ENCODE data around the gene ELAPOR2.
"Not testable (repeated sequence)": the region's sequence is repeated elsewhere in the genome, so short reads cannot be mapped to it uniquely, and the experiment has no call there.

The ELAPOR2 gene, protein sequence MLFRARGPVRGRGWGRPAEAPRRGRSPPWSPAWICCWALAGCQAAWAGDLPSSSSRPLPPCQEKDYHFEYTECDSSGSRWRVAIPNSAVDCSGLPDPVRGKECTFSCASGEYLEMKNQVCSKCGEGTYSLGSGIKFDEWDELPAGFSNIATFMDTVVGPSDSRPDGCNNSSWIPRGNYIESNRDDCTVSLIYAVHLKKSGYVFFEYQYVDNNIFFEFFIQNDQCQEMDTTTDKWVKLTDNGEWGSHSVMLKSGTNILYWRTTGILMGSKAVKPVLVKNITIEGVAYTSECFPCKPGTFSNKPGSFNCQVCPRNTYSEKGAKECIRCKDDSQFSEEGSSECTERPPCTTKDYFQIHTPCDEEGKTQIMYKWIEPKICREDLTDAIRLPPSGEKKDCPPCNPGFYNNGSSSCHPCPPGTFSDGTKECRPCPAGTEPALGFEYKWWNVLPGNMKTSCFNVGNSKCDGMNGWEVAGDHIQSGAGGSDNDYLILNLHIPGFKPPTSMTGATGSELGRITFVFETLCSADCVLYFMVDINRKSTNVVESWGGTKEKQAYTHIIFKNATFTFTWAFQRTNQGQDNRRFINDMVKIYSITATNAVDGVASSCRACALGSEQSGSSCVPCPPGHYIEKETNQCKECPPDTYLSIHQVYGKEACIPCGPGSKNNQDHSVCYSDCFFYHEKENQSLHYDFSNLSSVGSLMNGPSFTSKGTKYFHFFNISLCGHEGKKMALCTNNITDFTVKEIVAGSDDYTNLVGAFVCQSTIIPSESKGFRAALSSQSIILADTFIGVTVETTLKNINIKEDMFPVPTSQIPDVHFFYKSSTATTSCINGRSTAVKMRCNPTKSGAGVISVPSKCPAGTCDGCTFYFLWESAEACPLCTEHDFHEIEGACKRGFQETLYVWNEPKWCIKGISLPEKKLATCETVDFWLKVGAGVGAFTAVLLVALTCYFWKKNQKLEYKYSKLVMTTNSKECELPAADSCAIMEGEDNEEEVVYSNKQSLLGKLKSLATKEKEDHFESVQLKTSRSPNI

DNA sequence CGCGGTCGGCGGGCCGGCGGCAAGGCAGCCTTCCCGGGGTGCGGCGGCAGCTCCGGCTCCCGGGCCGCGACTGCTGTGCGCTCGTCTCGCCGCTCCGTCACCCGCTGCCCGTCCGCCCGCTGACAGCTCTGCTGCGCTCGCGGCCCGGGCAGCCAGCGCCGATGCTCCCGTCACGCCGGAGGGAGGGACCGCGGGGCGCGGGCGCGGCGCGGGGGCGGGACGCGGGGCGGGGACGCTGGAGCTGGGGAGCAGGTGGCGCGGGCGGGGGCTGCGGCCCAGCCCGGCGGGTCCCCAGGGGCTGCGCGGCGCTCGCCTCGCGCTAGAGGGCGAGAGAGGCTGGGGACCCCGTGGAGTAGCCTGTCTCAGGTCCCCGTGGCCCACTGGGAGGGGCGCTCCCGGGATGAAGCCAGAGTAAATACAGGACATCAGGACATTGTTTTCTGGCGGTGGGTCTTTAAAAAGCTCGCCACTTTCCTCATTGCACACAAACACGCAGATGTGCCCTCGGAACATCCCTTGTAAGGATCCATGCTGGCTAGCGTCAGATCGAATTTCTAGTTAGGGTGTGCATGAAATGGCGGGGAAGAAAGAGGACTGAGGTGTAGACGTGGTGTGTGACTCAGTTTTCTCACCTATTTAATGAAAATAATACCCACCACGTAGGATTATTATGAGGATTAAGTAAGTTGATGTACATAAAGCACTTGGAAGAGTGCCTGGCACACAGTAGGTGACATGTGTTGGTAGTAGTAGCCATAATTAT, at the start of gene ELAPOR2:
TSS of gene ELAPOR2 (minus strand) at position 130 of the 763 bp plus-strand sequence. CDS start 141 bp downstream, outside the sequence.
- peak; percentile 75 for DNase-seq

DNA sequence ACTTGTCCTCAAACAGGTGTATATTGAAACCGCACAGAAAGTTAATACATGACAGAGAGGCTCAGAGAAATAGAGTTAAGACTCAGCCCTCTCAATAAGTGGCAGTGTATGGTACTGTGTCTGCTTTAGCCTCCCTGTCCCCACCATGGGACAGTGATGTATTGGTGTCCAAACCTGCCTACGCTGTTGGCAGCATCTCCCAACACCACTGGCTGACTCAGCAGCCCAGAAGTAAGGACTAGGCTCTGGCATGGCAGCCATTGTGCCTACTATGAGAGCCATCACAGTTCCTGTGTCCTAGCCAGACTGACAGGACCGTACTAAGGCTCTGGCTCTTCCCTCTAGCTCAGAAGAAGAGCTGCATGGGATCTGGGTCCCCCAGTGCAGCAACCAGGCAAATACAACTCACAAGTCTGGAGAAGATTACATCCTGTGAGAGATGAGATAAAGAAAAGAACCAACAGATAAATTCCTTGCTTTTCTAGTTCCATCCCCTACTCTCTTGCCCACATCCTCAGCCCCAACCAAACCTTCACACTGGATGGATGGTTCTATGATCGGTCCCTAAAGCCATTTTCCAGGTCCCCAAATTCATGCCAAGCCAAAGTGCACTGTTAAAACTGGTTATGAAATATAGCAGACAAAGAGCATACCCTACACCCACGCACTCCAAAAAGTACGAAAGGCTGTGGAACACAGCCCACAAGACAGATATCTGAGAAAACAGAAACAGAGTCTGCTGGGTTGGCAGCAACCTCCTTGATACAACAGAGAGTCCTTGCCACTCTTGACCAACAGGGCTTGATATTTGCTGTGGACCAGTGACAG, 48.7 kb upstream of the ELAPOR2 start:
- no peak for DNase-seq

DNA sequence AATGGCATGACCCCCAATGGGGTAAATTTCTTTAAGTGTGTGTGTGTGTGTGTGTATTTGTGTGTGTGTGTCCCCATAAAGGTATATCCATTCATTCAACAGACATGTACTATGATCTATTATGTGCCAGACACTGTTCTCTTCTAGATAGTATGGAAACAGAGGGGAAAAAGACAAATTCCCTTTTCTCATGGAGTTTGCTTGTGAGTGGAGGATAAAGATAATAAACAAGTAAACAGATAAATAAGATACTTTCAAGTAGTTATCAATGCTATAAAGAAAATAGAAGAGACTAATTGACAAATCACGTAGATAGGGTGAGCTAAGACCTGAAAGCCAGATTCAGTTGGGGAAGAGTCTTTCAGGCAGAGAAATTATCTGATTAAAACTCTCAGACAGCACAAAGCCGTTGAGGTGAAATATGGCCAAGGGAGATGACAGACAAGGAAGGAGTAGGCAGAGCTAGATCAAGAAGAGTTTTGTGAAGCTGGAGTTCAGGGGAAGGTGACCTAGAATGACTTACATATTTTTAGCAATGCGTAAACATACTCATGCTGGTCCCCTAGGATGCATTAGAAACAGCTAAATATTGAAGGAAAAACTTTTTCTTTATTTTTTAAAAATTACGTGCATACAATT, 47.6 kb upstream of the ELAPOR2 start:
- DNase-seq, result no peak

DNA sequence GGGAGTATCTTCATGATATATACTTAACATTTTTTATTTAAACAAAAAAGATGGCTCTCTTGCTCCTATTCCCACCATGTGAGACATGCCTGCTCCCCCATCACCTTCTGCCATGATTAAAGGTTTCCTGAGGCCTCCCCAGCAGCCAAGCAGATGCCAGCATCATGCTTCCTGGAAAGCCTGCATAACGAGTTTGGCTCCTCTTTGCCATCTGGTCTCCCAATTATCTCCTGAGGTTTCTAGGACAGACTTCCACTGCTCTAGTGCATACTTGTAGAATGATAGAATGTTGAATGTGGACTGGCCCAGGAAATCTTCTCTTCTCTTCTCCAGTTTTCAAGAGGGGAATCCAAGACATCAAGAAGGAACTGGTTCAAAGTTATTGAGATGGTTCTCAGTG, 45.9 kb upstream of the ELAPOR2 start:
- no peak for DNase-seq

DNA sequence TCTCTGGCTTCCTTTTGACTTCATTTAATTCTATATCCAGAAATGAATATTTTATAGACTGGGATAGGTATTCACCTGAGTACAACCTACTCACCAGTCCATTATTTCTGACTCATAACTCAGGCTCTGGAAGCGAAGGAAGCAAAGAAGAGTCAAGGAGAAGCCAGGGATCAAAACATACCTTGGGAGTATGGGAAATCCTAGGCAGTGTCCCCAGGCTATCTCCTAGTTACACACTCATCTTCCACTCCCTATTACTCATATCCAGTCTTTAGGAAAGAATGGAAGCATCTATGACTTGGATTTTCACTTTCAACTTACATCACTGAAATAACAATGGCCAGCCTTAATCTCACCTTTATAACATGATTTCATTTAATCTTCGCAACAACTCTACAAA, 40.9 kb upstream of the ELAPOR2 start:
- DNase-seq, result no peak

DNA sequence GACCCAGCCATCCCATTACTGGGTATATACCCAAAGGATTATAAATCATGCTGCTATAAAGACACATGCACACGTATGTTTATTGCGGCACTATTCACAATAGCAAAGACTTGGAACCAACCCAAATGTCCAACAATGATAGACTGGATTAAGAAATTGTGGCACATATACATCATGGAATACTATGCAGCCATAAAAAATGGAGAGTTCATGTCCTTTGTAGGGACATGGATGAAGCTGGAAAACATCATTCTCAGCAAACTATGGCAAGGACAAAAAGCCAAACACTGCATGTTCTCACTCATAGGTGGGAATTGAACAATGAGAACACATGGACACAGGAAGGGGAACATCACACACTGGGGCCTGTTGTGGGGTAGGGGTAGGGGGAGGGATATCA, 37.9 kb upstream of the ELAPOR2 start:
- DNase-seq, result not testable (repeated sequence)

DNA sequence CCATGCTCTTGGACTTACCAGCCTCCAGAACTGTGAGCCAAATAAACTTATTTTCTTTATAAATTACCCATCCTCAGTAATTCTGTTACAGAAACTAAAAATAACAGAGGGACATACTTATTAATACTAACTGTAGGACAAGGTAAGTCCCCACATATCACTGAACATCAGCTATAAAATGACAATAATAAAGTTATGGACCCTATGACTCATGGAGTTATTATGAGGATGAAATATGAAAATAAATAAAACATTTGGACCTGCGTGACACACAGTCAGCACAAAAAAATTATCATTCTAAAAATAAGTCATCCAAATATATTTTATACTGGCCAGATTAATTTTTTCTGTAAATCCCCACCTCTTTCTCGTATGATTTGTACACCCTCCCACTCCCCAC, 34.9 kb upstream of the ELAPOR2 start:
- no peak for DNase-seq

DNA sequence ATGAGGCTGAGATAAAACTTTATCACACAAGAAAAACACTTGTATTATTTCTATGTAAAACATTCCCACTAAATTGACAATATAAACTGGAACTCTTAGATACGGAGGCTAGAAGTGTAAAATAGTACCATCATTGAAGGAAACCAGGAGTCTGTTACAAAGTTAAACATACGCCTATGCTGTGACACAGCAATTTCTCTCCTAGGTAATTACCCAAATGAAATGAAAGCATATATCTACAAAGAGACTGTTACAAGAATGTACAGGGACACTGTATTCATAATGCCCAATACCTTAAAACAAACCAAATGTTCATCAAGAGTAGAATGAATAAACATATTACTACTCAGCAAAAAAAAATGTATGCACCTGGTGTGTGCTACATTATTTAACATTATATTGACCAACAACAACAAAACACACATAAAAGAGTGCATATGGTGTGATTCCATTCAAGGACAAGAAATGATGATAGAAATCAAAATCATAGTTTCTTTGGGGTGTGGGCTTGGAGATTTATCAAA, 33.2 kb upstream of the ELAPOR2 start:
- DNase-seq, result no peak

DNA sequence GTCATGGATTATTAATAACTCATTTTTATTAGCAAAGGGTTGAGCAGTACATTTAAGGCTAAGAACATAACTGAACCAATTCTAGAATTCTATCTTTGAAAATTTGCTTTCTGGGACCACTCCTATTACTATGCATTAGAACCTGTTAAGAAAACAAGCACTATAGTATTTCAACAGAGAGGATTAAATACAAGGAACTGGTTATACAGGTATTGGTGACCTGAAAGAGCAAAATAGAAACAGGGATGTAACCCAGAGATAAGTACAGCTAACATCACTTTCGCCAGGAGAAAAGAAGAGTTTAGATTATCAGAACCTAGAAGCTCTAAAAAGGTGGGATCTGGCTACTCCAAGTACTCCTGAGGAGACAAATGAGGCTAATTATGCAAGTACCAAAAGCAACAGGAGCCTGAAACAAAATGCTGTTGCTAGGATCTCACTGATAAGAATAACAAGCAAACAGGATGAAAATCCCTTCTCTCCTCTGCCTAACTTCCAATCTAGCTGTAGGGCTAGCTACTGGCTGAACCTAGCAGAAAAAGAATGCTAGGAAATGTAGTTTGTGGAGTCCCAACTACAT, 32.1 kb upstream of the ELAPOR2 start:
- no peak for DNase-seq

DNA sequence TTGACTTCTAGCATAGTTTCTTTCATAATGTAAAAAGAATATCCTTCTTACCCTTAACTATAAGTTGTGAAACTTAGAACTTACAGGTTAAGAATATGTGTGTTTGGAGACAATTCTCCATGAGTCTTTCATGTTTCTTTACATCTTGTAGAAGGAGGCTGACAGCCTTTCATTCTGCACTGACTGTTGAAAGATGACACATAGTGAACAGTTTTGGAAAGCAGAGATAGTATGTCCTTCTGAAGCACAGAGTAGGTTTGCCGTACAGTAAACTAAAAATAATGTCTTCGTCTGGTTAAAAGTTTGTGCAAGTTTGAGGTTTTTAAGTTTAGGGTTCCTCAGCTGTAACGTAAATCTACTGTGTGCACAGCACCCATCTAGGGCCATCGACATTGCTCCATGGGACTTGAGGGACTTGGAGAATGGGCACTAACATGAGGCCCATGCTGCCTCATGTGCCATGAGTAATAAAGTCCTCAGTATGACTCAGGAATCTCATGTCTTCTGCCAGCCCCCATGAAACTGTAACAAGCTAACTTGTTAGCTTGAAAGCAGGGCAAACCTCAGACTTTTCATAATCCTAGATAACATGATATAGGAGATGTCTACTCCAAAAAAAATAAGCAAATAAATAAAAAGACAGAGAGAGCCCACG, 24.5 kb upstream of the ELAPOR2 start:
- DNase-seq, result no peak

DNA sequence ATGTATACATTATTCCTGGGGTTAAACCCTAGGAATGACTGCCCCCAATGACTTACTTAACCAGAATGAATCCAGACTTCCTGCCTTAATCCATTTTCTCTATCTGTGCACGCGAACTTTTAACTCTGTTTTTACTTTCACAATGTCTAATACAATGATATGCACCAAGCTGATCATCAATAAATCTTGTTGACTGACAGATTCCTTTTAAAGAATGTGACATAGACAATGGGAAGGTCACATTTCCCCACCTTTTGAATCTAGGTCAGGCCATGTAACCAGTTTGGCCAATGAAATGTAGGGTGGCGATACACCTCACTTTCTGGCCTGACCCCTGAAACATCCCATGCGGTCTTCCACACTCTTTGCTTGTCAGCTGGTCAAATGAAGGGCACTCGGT, 23.2 kb upstream of the ELAPOR2 start:
- DNase-seq, result no peak

DNA sequence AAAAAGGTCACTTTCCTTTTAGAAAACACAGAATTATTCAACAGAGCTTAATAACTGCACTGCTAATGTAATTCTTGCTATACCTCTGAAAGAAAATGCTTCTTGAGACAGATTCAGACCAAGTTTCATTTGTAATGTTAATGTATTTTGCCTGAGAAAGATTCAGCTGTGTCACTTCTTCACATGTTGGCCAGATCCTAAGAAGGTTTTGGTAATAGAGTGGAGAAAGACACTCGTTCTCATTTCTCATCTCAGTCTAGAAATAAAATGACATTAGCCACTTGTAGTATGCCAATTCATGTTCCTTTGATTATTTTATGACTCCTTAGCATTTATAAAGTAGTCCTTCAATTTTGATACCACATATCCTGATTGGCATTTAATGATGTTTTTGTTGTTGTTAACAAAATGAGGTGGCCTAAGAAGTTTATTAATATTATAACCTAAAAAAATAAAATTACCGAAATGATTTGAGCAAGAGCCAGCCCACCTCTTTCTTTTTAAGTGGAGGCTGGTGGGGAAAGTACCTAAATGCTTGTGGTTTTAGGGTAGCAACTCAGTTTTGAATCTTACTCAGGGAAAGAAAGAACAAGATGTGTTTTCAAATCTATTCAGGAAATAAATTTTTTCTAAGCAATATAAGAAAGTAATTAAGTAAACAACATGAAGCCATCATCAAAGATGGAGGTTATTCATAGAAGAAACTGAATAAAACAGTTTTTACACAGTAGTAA, 16.4 kb upstream of the ELAPOR2 start:
- DNase-seq, result no peak

DNA sequence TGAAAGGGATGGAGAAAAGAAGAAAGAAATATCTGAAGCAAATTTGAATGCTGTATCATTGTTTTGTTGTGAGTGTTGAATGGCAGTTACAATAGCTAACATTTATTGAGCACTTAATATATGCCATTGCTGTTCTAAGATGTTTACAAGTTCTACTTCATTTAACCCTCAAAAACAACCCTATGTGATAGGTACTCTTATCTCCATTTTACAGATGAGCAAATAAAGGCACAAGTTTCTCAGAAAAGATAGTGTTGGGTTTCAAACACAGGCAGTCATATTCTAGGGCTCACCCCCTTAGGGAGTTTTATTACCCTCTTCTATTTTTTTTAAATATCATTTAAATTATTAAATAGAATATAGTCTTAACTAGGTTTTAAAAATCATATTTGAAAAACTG, 8.3 kb upstream of the ELAPOR2 start:
- no peak for DNase-seq

DNA sequence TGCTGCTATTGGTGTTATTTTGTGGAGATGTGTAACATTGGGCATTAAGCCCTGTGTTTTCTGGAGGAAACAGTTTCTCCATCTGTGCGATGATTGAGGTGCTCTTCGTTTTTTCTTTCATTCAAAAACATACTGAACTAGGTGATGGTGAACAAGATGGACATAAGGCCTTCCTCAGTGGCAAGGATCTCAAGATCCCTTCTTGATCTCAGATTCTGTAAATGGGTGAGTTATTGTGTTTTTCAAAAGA, 759 bp upstream of the ELAPOR2 start:
- no peak for DNase-seq

DNA sequence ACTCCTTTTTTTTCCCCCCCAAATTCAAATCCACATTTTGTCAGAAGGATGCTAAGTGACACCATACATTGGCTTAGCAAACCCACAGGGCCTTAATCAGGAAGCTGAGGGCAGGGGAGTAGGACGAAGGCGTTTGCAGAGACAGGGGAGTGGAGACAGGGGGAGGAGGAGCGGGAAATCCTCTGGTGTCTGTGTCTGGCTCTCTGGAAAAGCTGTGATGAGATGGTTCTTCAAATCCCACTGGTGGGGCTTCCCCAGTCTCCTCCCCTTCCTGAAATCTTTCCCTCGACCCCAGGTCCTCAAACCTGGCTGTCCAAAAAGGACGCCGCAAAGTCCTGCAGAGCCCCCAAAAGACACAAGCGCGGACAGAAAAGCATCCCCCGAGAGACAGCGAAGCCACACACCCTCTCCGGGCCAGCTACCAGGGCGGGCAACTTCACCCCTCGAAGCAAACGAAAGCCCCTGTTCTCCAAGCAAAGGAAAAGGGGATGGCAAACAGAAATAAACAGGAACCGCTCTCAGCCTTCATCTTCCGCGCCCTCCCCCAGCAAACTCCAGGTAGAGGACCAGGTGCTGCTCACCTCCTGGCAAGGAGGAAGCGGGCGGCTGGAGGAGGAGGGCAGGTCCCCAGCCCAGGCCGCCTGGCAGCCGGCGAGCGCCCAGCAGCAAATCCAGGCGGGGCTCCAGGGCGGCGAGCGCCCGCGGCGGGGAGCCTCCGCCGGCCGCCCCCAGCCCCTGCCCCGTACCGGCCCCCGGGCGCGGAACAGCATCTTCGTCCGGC, 520 bp downstream of the ELAPOR2 start:
- DNase-seq, result no peak

DNA sequence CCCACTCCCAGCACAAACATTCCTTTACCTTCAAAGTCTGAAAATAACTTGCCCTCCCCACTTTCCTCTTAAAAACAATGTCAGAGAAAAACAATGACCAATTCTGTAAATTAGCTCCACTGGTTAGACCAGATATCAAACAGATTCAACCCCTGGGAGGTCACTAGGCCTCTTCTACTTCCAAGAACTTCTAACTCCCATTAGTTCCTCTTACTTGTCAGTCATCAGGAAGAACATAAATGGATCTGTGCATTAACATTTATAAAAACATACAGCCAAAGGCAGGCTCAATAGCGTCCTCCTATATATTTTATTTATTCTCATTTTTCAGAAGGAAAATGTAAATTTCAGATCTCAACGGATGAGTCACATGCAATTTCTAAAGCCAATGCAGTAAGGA, 2.2 kb downstream of the ELAPOR2 start:
- DNase-seq, result no peak

DNA sequence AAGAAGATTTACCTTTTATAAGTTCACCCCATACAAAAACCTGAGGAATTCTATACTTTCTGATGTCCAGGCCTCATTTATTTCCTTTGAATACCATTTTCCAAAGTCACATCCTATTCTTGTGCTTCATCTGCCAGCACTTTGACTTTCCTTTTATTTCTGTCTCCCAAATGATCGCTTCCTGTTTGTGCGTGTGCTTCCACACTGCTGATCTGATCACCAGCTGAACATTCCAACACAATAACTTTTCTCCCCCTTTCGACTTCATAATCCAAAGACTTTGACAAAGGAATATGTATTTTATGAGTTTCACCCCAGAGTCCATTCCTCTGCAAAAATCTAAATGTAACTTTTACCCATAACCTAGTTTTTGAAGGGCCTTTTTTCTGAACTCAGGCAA, 3.1 kb downstream of the ELAPOR2 start:
- no peak for DNase-seq

DNA sequence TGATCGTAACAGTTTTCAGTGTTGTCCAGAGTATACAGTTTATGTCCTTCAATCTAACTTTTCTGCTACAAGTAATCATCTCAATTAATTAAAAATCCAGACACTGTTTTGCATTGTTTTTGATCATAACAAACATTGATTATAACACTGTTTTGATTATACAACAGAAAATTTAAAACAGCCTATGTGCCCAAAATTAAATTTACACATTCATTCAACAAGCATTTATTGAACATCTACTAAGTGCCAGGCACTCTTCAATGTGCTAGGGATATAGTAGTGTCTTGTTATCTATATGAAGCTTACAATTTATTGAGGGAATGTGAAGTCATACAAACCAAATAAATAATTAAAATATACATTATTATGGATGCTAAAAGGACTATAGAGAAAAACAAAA, 10.6 kb downstream of the ELAPOR2 start:
- no peak for DNase-seq

DNA sequence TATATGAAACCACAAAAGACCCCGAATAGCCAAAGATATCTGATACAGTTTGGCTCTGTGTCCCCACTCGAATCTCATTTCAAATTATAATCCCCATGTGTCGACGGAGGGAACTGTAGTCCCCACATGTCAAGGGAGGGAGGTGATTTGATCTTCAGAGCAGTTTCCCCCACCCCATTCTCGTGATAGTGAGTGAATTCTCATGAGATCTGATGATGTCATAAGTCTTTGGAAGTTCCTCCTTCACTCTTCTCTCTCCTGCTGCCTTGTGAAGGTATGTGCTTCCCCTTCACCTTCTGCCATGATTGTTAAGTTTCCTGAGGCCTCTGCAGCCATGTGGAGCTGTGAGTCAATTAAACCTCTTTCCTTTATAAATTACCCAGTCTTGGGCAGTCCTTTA, 13.0 kb downstream of the ELAPOR2 start:
- DNase-seq, result no peak
